Activated T-helper 2 cell treated with anti-CD3 and anti-CD28 coated beads, Interferon-gamma antibody, Interleukin-2, Interleukin-4, amounts not matched to agents 10 μg/mL and 5 μg/mL and 100 μg/mL, durations not matched to agents 14 hours and 24 hours and 36 hours (primary cell): ENCODE data around the gene XPC. TPM values are rescaled to one million over a fixed set of nuclear protein-coding genes. Genes with fewer than 3 reads are reported as not detected.

Experiments
- DNase-seq: peaks from one replicate; pipeline ENCODE4 v3.0.0; 2021; ENCODE audit warnings: low spot score
- H3K27ac Mint-ChIP-seq: one replicate; pipeline ENCODE4 v1.8.0; 2021; ENCODE audit warnings: mixed read lengths
- H3K27me3 Mint-ChIP-seq: one replicate; pipeline ENCODE4 v1.8.0; 2021; ENCODE audit warnings: low read depth, mixed read lengths
- H3K36me3 Mint-ChIP-seq: one replicate; pipeline ENCODE4 v1.8.0; 2021; ENCODE audit warnings: low read depth, mixed read lengths
- H3K4me1 Mint-ChIP-seq: one replicate; pipeline ENCODE4 v1.8.0; 2021; ENCODE audit warnings: low read depth, mixed read lengths
- H3K4me3 Mint-ChIP-seq: one replicate; pipeline ENCODE4 v1.8.0; 2021; ENCODE audit warnings: low read depth, mild to moderate bottlenecking, moderate library complexity, mixed read lengths
- H3K9me3 Mint-ChIP-seq: one replicate; pipeline ENCODE4 v1.8.0; 2021; ENCODE audit warnings: mixed read lengths
- intact Hi-C: fragments of 100-400 bp; cut with micrococcal nuclease; formaldehyde crosslinking; loops from one replicate; pipeline ENCODE4 v1.15.1; 2023
- total RNA-seq: library from RNA; stranded (reverse); gene quantifications from 2 replicates; pipeline ENCODE4 v1.2.3, GENCODE V29; 2022

Gene XPC
- total RNA-seq, 1 donor from 2014 or later: 33.2 TPM

GRCh38 chr3:14139771-14140170 lies 38.6 kb downstream of the XPC start:
- intact Hi-C loops: no loop called here
- H3K27ac Mint-ChIP-seq: no peak overlapping the region
- peaks cover 24% of the 10 kb centered on the region for H3K4me1 Mint-ChIP-seq
- peaks cover 62% of the 10 kb centered on the region for H3K36me3 Mint-ChIP-seq
- no peak overlapping the region for H3K4me3 Mint-ChIP-seq
- H3K27me3 Mint-ChIP-seq: no peaks in the 10 kb centered on the region
- no peaks in the 10 kb centered on the region for H3K9me3 Mint-ChIP-seq
- no peak for DNase-seq

GRCh38 chr3:14138878-14139655 lies 39.3 kb downstream of the XPC start:
- Mint-ChIP-seq H3K4me1 (peaks cover 18% of the 10 kb centered on the region), H3K4me3 (no peak overlapping the region), H3K36me3 (peaks cover 65% of the 10 kb centered on the region), H3K27me3 (no peaks in the 10 kb centered on the region), H3K27ac (no peak overlapping the region), H3K9me3 (no peaks in the 10 kb centered on the region)
- no peak for DNase-seq
- intact Hi-C loops: no loop called here

- Mint-ChIP-seq H3K27ac (no peak overlapping the region), H3K9me3 (no peaks in the 10 kb centered on the region), H3K4me1 (peaks cover 15% of the 10 kb centered on the region), H3K27me3 (no peaks in the 10 kb centered on the region), H3K4me3 (no peak overlapping the region), H3K36me3 (peaks cover 72% of the 10 kb centered on the region)
- no peak for DNase-seq
- intact Hi-C loops: no loop called here
These were observed 40.1 kb downstream of the XPC start for GRCh38 chr3:14138109-14138877.

- H3K27me3 Mint-ChIP-seq: no peaks in the 10 kb centered on the region
- peaks cover 8% of the 10 kb centered on the region for H3K4me1 Mint-ChIP-seq
- intact Hi-C loops: no loop called here
- H3K36me3 Mint-ChIP-seq: peaks cover 73% of the 10 kb centered on the region
- DNase-seq: no peak
- no peak overlapping the region for H3K4me3 Mint-ChIP-seq
- H3K9me3 Mint-ChIP-seq: no peaks in the 10 kb centered on the region
- no peak overlapping the region for H3K27ac Mint-ChIP-seq
These were observed 41.0 kb downstream of the XPC start for GRCh38 chr3:14137445-14137844.

GRCh38 chr3:14137004-14137403 lies 41.4 kb downstream of the XPC start:
- H3K9me3 Mint-ChIP-seq: no peaks in the 10 kb centered on the region
- H3K27ac Mint-ChIP-seq: no peak overlapping the region
- no peaks in the 10 kb centered on the region for H3K27me3 Mint-ChIP-seq
- H3K4me3 Mint-ChIP-seq: no peak overlapping the region
- H3K36me3 Mint-ChIP-seq: peaks cover 73% of the 10 kb centered on the region
- no peak for DNase-seq
- H3K4me1 Mint-ChIP-seq: peaks cover 4% of the 10 kb centered on the region
- intact Hi-C loops: no loop called here

GRCh38 chr3:14135581-14135980 lies 42.8 kb downstream of the XPC start:
- DNase-seq: no peak
- Mint-ChIP-seq H3K27ac (no peak overlapping the region), H3K36me3 (peaks cover 76% of the 10 kb centered on the region), H3K27me3 (no peaks in the 10 kb centered on the region), H3K4me1 (no peaks in the 10 kb centered on the region), H3K4me3 (no peak overlapping the region), H3K9me3 (no peaks in the 10 kb centered on the region)
- intact Hi-C loops: no loop called here

- intact Hi-C loops: no loop called here
- Mint-ChIP-seq H3K9me3 (no peaks in the 10 kb centered on the region), H3K4me1 (no peaks in the 10 kb centered on the region), H3K36me3 (peaks cover 78% of the 10 kb centered on the region), H3K4me3 (no peak overlapping the region), H3K27me3 (no peaks in the 10 kb centered on the region), H3K27ac (no peak overlapping the region)
- no peak for DNase-seq
These were observed 44.1 kb downstream of the XPC start for GRCh38 chr3:14134291-14134690.

- H3K36me3 Mint-ChIP-seq: peaks cover 78% of the 10 kb centered on the region
- H3K27ac Mint-ChIP-seq: no peak overlapping the region
- no peaks in the 10 kb centered on the region for H3K27me3 Mint-ChIP-seq
- no peaks in the 10 kb centered on the region for H3K4me1 Mint-ChIP-seq
- intact Hi-C loops: no loop called here
- H3K4me3 Mint-ChIP-seq: no peak overlapping the region
- DNase-seq: no peak
- H3K9me3 Mint-ChIP-seq: no peaks in the 10 kb centered on the region
These were observed 44.5 kb downstream of the XPC start for GRCh38 chr3:14133876-14134275.

GRCh38 chr3:14133188-14133800 lies 45.1 kb downstream of the XPC start:
- Mint-ChIP-seq H3K4me1 (peaks cover under 1% of the 10 kb centered on the region), H3K4me3 (no peak overlapping the region), H3K27me3 (no peaks in the 10 kb centered on the region), H3K36me3 (peaks cover 80% of the 10 kb centered on the region), H3K9me3 (no peaks in the 10 kb centered on the region), H3K27ac (no peak overlapping the region)
- no peak for DNase-seq
- intact Hi-C loops: no loop called here

- no peak for DNase-seq
- Mint-ChIP-seq H3K36me3 (peaks cover 80% of the 10 kb centered on the region), H3K4me3 (no peak overlapping the region), H3K27ac (no peak overlapping the region), H3K9me3 (no peaks in the 10 kb centered on the region), H3K27me3 (no peaks in the 10 kb centered on the region), H3K4me1 (peaks cover 3% of the 10 kb centered on the region)
- intact Hi-C loops: no loop called here
These were observed 45.7 kb downstream of the XPC start for GRCh38 chr3:14132689-14133088.

GRCh38 chr3:14132120-14132519 lies 46.3 kb downstream of the XPC start:
- Mint-ChIP-seq H3K4me3 (no peak overlapping the region), H3K36me3 (peaks cover 85% of the 10 kb centered on the region), H3K4me1 (peaks cover 8% of the 10 kb centered on the region), H3K9me3 (no peaks in the 10 kb centered on the region), H3K27ac (no peak overlapping the region), H3K27me3 (no peaks in the 10 kb centered on the region)
- DNase-seq: no peak
- intact Hi-C loops: no loop called here

- DNase-seq: no peak
- intact Hi-C loops: no loop called here
- Mint-ChIP-seq H3K36me3 (peaks cover 86% of the 10 kb centered on the region), H3K27me3 (no peaks in the 10 kb centered on the region), H3K4me3 (no peak overlapping the region), H3K9me3 (no peaks in the 10 kb centered on the region), H3K27ac (no peak overlapping the region), H3K4me1 (peaks cover 13% of the 10 kb centered on the region)
These were observed 47.3 kb downstream of the XPC start for GRCh38 chr3:14131134-14131533.

GRCh38 chr3:14130707-14131106 lies 47.7 kb downstream of the XPC start:
- Mint-ChIP-seq H3K27ac (no peak overlapping the region), H3K9me3 (no peaks in the 10 kb centered on the region), H3K27me3 (no peaks in the 10 kb centered on the region), H3K4me1 (peaks cover 17% of the 10 kb centered on the region), H3K4me3 (no peak overlapping the region), H3K36me3 (peaks cover 82% of the 10 kb centered on the region)
- no peak for DNase-seq
- intact Hi-C loops: no loop called here
